GM23338 (cell line): Measurements from ENCODE around the gene ADORA3. TPM values are rescaled to one million over a fixed set of nuclear protein-coding genes. Genes with fewer than 3 reads are reported as not detected.

Source experiments
- ATAC-seq: fragments of 200-7000 bp; cut with Tn5 transposase; 3 replicates; pipeline ENCODE4 v1.9.1; 2020
- DNase-seq: peaks from one replicate; pipeline ENCODE4 v3.0.0-alpha.2; 2015; ENCODE audit warnings: low spot score
- H2AFZ ChIP-seq: fragments of 200-600 bp; sonication (generic); 2 replicates; pipeline ENCODE4 v1.8.0; 2016; ENCODE audit warnings: antibody characterized with exemption, mild to moderate bottlenecking, moderate library complexity
- H3F3A ChIP-seq: fragments of 200-600 bp; sonication (generic); replicated peaks from 2 replicates; pipeline ENCODE4 v1.8.0; 2017; ENCODE audit warnings: antibody characterized with exemption, mixed run types, low read depth
- H3K27ac ChIP-seq: fragments of 200-600 bp; sonication (generic); 2 replicates; pipeline ENCODE4 v1.6.1; 2016; ENCODE audit warnings: low read depth
- H3K27me3 ChIP-seq: fragments of 200-600 bp; sonication (generic); 2 replicates; pipeline ENCODE4 v1.8.0; 2016; ENCODE audit warnings: mild to moderate bottlenecking, mixed run types, moderate library complexity; ENCODE audit not compliant: insufficient read depth
- H3K36me3 ChIP-seq: fragments of 200-600 bp; sonication (generic); 2 replicates; pipeline ENCODE4 v1.8.0; 2016; ENCODE audit warnings: mild to moderate bottlenecking; ENCODE audit not compliant: insufficient read depth
- H3K4me1 ChIP-seq: fragments of 200-600 bp; sonication (generic); 2 replicates; pipeline ENCODE4 v1.8.0; 2016; ENCODE audit warnings: mild to moderate bottlenecking, moderate library complexity; ENCODE audit not compliant: insufficient read depth
- H3K4me2 ChIP-seq: fragments of 200-600 bp; sonication (generic); 2 replicates; pipeline ENCODE4 v1.7.1; 2017; ENCODE audit warnings: mixed run types
- H3K4me3 ChIP-seq: fragments of 200-600 bp; sonication (generic); 2 replicates; pipeline ENCODE4 v1.6.1; 2016; ENCODE audit warnings: mixed run types
- H3K79me2 ChIP-seq: fragments of 200-600 bp; sonication (generic); replicated peaks from 2 replicates; pipeline ENCODE4 v1.8.0; 2017; ENCODE audit warnings: mild to moderate bottlenecking; ENCODE audit not compliant: insufficient read depth
- H3K9me2 ChIP-seq: fragments of 200-600 bp; sonication (generic); 2 replicates; pipeline ENCODE4 v1.8.0; 2017; ENCODE audit not compliant: insufficient read depth
- H4K20me1 ChIP-seq: fragments of 200-600 bp; sonication (generic); replicated peaks from 2 replicates; pipeline ENCODE4 v1.8.0; 2017; ENCODE audit warnings: mild to moderate bottlenecking; ENCODE audit not compliant: insufficient read depth
- H3K27ac Mint-ChIP-seq: 2 replicates; pipeline ENCODE4 v1.8.0; 2020; ENCODE audit warnings: inconsistent platforms, mild to moderate bottlenecking, moderate library complexity, mixed read lengths
- H3K27me3 Mint-ChIP-seq: 3 replicates; pipeline ENCODE4 v1.8.0; 2022; ENCODE audit warnings: low read depth, mild to moderate bottlenecking, moderate library complexity, mixed read lengths, inconsistent platforms; ENCODE audit not compliant: insufficient read depth, poor library complexity
- H3K36me3 Mint-ChIP-seq: 3 replicates; pipeline ENCODE4 v1.8.0; 2021; ENCODE audit warnings: low read depth, mild to moderate bottlenecking, inconsistent platforms, moderate library complexity, mixed read lengths
- H3K4me1 Mint-ChIP-seq: 3 replicates; pipeline ENCODE4 v1.8.0; 2020; ENCODE audit warnings: mild to moderate bottlenecking, inconsistent platforms, mixed read lengths
- H3K4me3 Mint-ChIP-seq: 3 replicates; pipeline ENCODE4 v1.8.0; 2021; ENCODE audit warnings: moderate library complexity, mild to moderate bottlenecking, inconsistent platforms, mixed read lengths
- H3K9me3 Mint-ChIP-seq: 3 replicates; pipeline ENCODE4 v1.8.0; 2020; ENCODE audit warnings: moderate library complexity, mild to moderate bottlenecking, inconsistent platforms, mixed read lengths
- CREB1 ChIP-seq: fragments of 250-450 bp; sonication (Bioruptor Pico); IDR thresholded peaks from 2 replicates; pipeline ENCODE4 v1.5.0; 2020; ENCODE audit warnings: low read depth, mild to moderate bottlenecking, moderate library complexity
- EZH2 ChIP-seq: fragments of 200-600 bp; sonication (generic); IDR thresholded peaks from one replicate; pipeline ENCODE4 v1.8.0; 2017; ENCODE audit warnings: antibody characterized with exemption, mild to moderate bottlenecking, low read depth; ENCODE audit not compliant: unreplicated experiment
- EZH2phosphoT487 ChIP-seq: fragments of 200-600 bp; sonication (generic); IDR thresholded peaks from one replicate; pipeline ENCODE4 v1.8.1; 2018; ENCODE audit warnings: antibody characterized with exemption; ENCODE audit not compliant: unreplicated experiment
- POLR2AphosphoS5 ChIP-seq: IDR thresholded peaks from 2 replicates; pipeline ENCODE4 v1.6.1; 2016; ENCODE audit warnings: antibody characterized with exemption, low read depth
- STAT1 ChIP-seq: IDR thresholded peaks from one replicate; pipeline ENCODE4 v1.6.1; 2016; ENCODE audit warnings: antibody characterized with exemption; ENCODE audit not compliant: unreplicated experiment
- ZNF114 ChIP-seq: fragments of 250-450 bp; sonication (Bioruptor Pico); IDR thresholded peaks from 2 replicates; pipeline ENCODE4 v1.5.0; 2020; ENCODE audit warnings: mild to moderate bottlenecking, moderate library complexity
- ZNF331 ChIP-seq: fragments of 250-450 bp; sonication (Bioruptor Pico); IDR thresholded peaks from 2 replicates; pipeline ENCODE4 v1.5.0; 2020; ENCODE audit warnings: low read depth, mild to moderate bottlenecking, moderate library complexity
- polyA plus RNA-seq: library from polyadenylated mRNA; unstranded; fragments of >200 nt; fragmentation: Nextera tagmentation; extraction: Ambion mirVana; gene quantifications from 2 replicates; pipeline ENCODE4 v1.2.1, GENCODE V29; 2016
- total RNA-seq: library from RNA; depleted of rRNA; stranded (reverse); fragments of >200 nt; shearing (Covaris generic); gene quantifications from 2 replicates; pipeline ENCODE4 v1.2.3, GENCODE V29; 2014
- TF ChIP-seq, protein P1 (sequence below), 2 experiments: fragments of 200-600 bp in 1 of 2; sonication (generic) in 1 of 2; conservative IDR thresholded peaks; 2 replicates each; pipeline versions ENCODE4 v1.5.1 to v1.6.1; 2016 to 2017; ENCODE audit warnings: antibody characterized with exemption in 2 of 2, low read depth in 2 of 2, mild to moderate bottlenecking in 2 of 2, moderate library complexity in 1 of 2
- TF ChIP-seq, protein P2 (sequence below): IDR thresholded peaks from 2 replicates; pipeline ENCODE4 v1.6.1; 2016; ENCODE audit warnings: antibody characterized with exemption
- TF ChIP-seq, protein P3 (sequence below): IDR thresholded peaks from one replicate; pipeline ENCODE4 v1.6.1; 2018; ENCODE audit warnings: antibody characterized with exemption; ENCODE audit not compliant: unreplicated experiment

ADORA3 gene
- total and polyA plus RNA-seq, 2 experiments from 2014 or later = not detected

DNA sequence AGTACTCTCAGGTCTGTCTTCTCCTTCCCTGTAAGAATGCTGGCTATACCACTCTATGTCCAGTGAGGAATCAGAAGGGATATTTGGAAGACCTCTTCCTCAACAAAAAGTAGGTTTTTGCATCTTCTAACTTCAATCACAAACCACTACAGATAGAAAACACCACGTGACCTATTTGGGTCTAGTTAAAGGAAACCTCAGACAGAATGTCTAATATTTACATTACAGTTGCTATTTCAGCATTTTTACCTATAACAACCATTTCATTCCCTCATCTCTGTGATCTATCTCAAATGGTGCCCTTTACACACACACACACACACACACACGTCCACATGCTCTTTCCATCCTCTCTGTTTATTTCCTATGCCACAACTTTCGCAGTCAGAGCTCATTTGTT is 7.9 kb upstream of the ADORA3 start:
- Histone ChIP-seq H3K79me2 (no peaks in the 10 kb centered on the region), H3K27me3 (peaks cover 11% of the 10 kb centered on the region; the same call in 1 of the 2 replicates), H2AFZ (no peak overlapping the region), H4K20me1 (no peaks in the 10 kb centered on the region), H3K9me2 (no peaks in the 10 kb centered on the region), H3K4me3 (no peak overlapping the region), H3K27ac (no peak overlapping the region), H3K4me2 (no peak overlapping the region), H3K36me3 (no peaks in the 10 kb centered on the region), H3K4me1 (peaks cover 14% of the 10 kb centered on the region), H3F3A (no peaks in the 10 kb centered on the region; the same call in 1 of the 2 replicates)
- no peak for DNase-seq
- no peak for ATAC-seq
- TF ChIP-seq EZH2 (no peak), STAT1 (no peak), ZNF331 (CRISPR knock-in tag) (no peak), POLR2AphosphoS5 (no peak), ZNF114 (CRISPR knock-in tag) (no peak), EZH2phosphoT487 (no peak), CREB1 (CRISPR knock-in tag) (no peak)
- TF ChIP-seq, protein P1, sequence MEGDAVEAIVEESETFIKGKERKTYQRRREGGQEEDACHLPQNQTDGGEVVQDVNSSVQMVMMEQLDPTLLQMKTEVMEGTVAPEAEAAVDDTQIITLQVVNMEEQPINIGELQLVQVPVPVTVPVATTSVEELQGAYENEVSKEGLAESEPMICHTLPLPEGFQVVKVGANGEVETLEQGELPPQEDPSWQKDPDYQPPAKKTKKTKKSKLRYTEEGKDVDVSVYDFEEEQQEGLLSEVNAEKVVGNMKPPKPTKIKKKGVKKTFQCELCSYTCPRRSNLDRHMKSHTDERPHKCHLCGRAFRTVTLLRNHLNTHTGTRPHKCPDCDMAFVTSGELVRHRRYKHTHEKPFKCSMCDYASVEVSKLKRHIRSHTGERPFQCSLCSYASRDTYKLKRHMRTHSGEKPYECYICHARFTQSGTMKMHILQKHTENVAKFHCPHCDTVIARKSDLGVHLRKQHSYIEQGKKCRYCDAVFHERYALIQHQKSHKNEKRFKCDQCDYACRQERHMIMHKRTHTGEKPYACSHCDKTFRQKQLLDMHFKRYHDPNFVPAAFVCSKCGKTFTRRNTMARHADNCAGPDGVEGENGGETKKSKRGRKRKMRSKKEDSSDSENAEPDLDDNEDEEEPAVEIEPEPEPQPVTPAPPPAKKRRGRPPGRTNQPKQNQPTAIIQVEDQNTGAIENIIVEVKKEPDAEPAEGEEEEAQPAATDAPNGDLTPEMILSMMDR (conservative IDR thresholded peaks at IDR 0.05; ENCODE audit: low read depth in 2 of 2) = no peak
- TF ChIP-seq, protein P2, sequence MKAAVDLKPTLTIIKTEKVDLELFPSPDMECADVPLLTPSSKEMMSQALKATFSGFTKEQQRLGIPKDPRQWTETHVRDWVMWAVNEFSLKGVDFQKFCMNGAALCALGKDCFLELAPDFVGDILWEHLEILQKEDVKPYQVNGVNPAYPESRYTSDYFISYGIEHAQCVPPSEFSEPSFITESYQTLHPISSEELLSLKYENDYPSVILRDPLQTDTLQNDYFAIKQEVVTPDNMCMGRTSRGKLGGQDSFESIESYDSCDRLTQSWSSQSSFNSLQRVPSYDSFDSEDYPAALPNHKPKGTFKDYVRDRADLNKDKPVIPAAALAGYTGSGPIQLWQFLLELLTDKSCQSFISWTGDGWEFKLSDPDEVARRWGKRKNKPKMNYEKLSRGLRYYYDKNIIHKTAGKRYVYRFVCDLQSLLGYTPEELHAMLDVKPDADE = no peak
- Mint-ChIP-seq H3K4me1 (peaks cover 12% of the 10 kb centered on the region), H3K36me3 (no peaks in the 10 kb centered on the region), H3K27me3 (peaks cover 11% of the 10 kb centered on the region), H3K9me3 (no peaks in the 10 kb centered on the region), H3K4me3 (no peak overlapping the region), H3K27ac (no peak overlapping the region)

DNA sequence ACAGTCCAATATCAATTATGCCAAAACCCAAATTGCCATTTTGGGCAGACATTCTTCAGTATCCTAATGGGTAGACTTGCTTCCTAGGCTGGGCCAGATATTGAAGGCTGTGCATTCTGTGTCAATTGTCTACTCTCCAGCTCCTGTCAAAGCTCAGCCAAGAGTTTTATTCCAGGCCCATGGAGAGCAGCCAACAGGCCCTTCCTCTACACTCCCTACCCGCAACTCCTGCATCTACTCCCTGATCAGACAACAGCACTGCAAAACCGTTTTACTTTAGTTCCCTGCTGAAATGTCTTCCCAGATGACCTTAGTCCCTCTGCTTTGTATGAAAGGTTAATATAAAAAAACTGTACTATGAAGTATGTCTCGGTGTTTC is 6.6 kb upstream of the ADORA3 start:
- no peaks in the 10 kb centered on the region for H3K36me3 ChIP-seq
- H3K4me1 Mint-ChIP-seq = peaks cover 8% of the 10 kb centered on the region
- no peaks in the 10 kb centered on the region for H4K20me1 ChIP-seq
- H3F3A ChIP-seq = no peaks in the 10 kb centered on the region; the same call in 1 of the 2 replicates
- TF ChIP-seq, protein P1 (conservative IDR thresholded peaks at IDR 0.05; ENCODE audit: low read depth in 2 of 2) = no peak
- TF ChIP-seq, protein P3, sequence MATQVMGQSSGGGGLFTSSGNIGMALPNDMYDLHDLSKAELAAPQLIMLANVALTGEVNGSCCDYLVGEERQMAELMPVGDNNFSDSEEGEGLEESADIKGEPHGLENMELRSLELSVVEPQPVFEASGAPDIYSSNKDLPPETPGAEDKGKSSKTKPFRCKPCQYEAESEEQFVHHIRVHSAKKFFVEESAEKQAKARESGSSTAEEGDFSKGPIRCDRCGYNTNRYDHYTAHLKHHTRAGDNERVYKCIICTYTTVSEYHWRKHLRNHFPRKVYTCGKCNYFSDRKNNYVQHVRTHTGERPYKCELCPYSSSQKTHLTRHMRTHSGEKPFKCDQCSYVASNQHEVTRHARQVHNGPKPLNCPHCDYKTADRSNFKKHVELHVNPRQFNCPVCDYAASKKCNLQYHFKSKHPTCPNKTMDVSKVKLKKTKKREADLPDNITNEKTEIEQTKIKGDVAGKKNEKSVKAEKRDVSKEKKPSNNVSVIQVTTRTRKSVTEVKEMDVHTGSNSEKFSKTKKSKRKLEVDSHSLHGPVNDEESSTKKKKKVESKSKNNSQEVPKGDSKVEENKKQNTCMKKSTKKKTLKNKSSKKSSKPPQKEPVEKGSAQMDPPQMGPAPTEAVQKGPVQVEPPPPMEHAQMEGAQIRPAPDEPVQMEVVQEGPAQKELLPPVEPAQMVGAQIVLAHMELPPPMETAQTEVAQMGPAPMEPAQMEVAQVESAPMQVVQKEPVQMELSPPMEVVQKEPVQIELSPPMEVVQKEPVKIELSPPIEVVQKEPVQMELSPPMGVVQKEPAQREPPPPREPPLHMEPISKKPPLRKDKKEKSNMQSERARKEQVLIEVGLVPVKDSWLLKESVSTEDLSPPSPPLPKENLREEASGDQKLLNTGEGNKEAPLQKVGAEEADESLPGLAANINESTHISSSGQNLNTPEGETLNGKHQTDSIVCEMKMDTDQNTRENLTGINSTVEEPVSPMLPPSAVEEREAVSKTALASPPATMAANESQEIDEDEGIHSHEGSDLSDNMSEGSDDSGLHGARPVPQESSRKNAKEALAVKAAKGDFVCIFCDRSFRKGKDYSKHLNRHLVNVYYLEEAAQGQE = no peak
- peaks cover 12% of the 10 kb centered on the region for H3K4me1 ChIP-seq
- no peaks in the 10 kb centered on the region for H3K36me3 Mint-ChIP-seq
- 0 out of 2 replicates have a peak, but pooled peaks cover 5% of the 10 kb centered on the region for H3K9me2 ChIP-seq
- ATAC-seq (no peak), DNase-seq (no peak)
- no peak overlapping the region for H3K4me3 Mint-ChIP-seq
- peaks cover 5% of the 10 kb centered on the region; the same call in 1 of the 2 replicates for H3K27me3 ChIP-seq
- H3K79me2 ChIP-seq = no peaks in the 10 kb centered on the region
- H3K4me2 ChIP-seq = no peak overlapping the region
- no peak overlapping the region for H2AFZ ChIP-seq
- H3K27ac Mint-ChIP-seq = no peak overlapping the region
- H3K9me3 Mint-ChIP-seq = no peaks in the 10 kb centered on the region
- peaks cover 9% of the 10 kb centered on the region for H3K27me3 Mint-ChIP-seq
- H3K4me3 ChIP-seq = no peak overlapping the region
- no peak overlapping the region for H3K27ac ChIP-seq
